HFF-Myc (cell line): ENCODE data around the gene NADSYN1.

Experiments
- DNase-seq: peaks from one replicate; pipeline ENCODE4 v3.0.0-alpha.2; 2011; ENCODE audit warnings: low read depth; ENCODE audit errors: extremely low read depth
- H3K4me3 ChIP-seq: replicated peaks from 2 replicates; pipeline ENCODE4 v1.5.1; 2011; ENCODE audit warnings: low read depth, mild to moderate bottlenecking, control low read depth, low read length
- CTCF ChIP-seq: IDR thresholded peaks from 2 replicates; pipeline ENCODE4 v1.5.1; 2012; ENCODE audit warnings: mild to moderate bottlenecking, low read depth, low read length, control low read depth; ENCODE audit errors: missing control alignments

NADSYN1 gene

GRCh38 chr11:71496421-71496820 lies 43.4 kb downstream of the NADSYN1 start:
- no peak overlapping the region for H3K4me3 ChIP-seq
- TF ChIP-seq CTCF: no peak
- no peak for DNase-seq

GRCh38 chr11:71498091-71498490 lies 45.1 kb downstream of the NADSYN1 start:
- DNase-seq: no peak
- no peak overlapping the region for H3K4me3 ChIP-seq
- no peak for TF ChIP-seq CTCF

- no peak overlapping the region for H3K4me3 ChIP-seq
- no peak for DNase-seq
- TF ChIP-seq CTCF: no peak
Measured at GRCh38 chr11:71499125-71499524, 46.1 kb downstream of the NADSYN1 start.

- H3K4me3 ChIP-seq: no peak overlapping the region
- DNase-seq: no peak
- TF ChIP-seq CTCF: no peak
Measured at GRCh38 chr11:71499546-71499945, 46.5 kb downstream of the NADSYN1 start.

- no peak for DNase-seq
- H3K4me3 ChIP-seq: no peak overlapping the region
- no peak for TF ChIP-seq CTCF
Measured at GRCh38 chr11:71500601-71501021, 47.6 kb downstream of the NADSYN1 start.

GRCh38 chr11:71501071-71501985 lies 48.3 kb downstream of the NADSYN1 start:
- no peak for DNase-seq
- no peak overlapping the region for H3K4me3 ChIP-seq
- TF ChIP-seq CTCF: no peak

- no peak overlapping the region for H3K4me3 ChIP-seq
- no peak for TF ChIP-seq CTCF
- no peak for DNase-seq
Measured at GRCh38 chr11:71502026-71502425, 49.0 kb downstream of the NADSYN1 start.
